HEK293 (cell line): ENCODE data around the gene FOXP1.

ENCODE experiments used
- CTCF ChIA-PET: fragments of 350-600 bp; formaldehyde crosslinking; extraction: SDS; loops from one replicate; lab custom pipeline; 2021; ENCODE audit warnings: antibody characterized with exemption; lab: Yijun Ruan, JAX
- POLR2A ChIA-PET: fragments of 300-600 bp; formaldehyde crosslinking; extraction: SDS; loops from one replicate; lab custom pipeline; 2020; ENCODE audit warnings: antibody characterized with exemption, inconsistent platforms; lab: Yijun Ruan, JAX
- H3K27ac ChIP-seq: fragments of 200-500 bp; sonication (Bioruptor generic); 2 replicates; pipeline ENCODE4 v1.5.1; 2014; ENCODE audit warnings: low read depth, low read length, control low read depth, inconsistent platforms; ENCODE audit errors: extremely low read depth
- H3K36me3 ChIP-seq, 2 experiments: fragments of 200-500 bp in 1 of 2; sonication (Bioruptor generic) in 1 of 2; 1 replicate in 1 of 2; 2 replicates in 1 of 2; pipeline ENCODE4 v1.5.1; 2014 to 2017; ENCODE audit warnings: inconsistent platforms in 2 of 2, low read length in 2 of 2; ENCODE audit not compliant: control insufficient read depth in 2 of 2, insufficient read depth in 1 of 2
- H3K4me1 ChIP-seq: fragments of 200-500 bp; sonication (Bioruptor generic); 2 replicates; pipeline ENCODE4 v1.5.1; 2014; ENCODE audit warnings: mild to moderate bottlenecking, low read length, inconsistent platforms; ENCODE audit not compliant: control insufficient read depth, insufficient read depth
- H3K4me3 ChIP-seq: 2 replicates; pipeline ENCODE4 v1.5.1; 2011; ENCODE audit warnings: low read depth, mild to moderate bottlenecking, control low read depth, low read length, moderate library complexity
- H3K9me3 ChIP-seq: fragments of 200-500 bp; sonication (Bioruptor generic); 2 replicates; pipeline ENCODE4 v1.5.1; 2014; ENCODE audit warnings: low read depth, low read length, inconsistent platforms; ENCODE audit not compliant: control insufficient read depth, insufficient read depth
- BCL6B ChIP-seq: fragments of 450-650 bp; formaldehyde crosslinking; IDR thresholded peaks from 2 replicates; pipeline ENCODE4 v1.5.1; 2017; ENCODE audit warnings: missing biosample characterization, missing genetic modification characterization
- CTCF ChIP-seq: fragments of 450-650 bp; formaldehyde crosslinking; IDR thresholded peaks from 2 replicates; pipeline ENCODE4 v1.5.1; 2016; ENCODE audit warnings: missing biosample characterization, missing genetic modification characterization
- EGR2 ChIP-seq: fragments of 450-650 bp; formaldehyde crosslinking; IDR thresholded peaks from 2 replicates; pipeline ENCODE4 v1.5.1; 2016; ENCODE audit warnings: low read depth, missing biosample characterization, missing genetic modification characterization
- OSR2 ChIP-seq: fragments of 450-650 bp; formaldehyde crosslinking; IDR thresholded peaks from 2 replicates; pipeline ENCODE4 v1.5.1; 2016; ENCODE audit warnings: missing biosample characterization, missing genetic modification characterization
- PATZ1 ChIP-seq: fragments of 450-650 bp; formaldehyde crosslinking; IDR thresholded peaks from 2 replicates; pipeline ENCODE4 v1.5.1; 2016; ENCODE audit warnings: missing biosample characterization, missing genetic modification characterization
- PBX3 ChIP-seq: sonication (generic); formaldehyde crosslinking; IDR thresholded peaks from 2 replicates; pipeline ENCODE4 v1.8.1; 2022; ENCODE audit warnings: mild to moderate bottlenecking, moderate library complexity, missing genetic modification reagents
- SP3 ChIP-seq: fragments of 450-650 bp; formaldehyde crosslinking; IDR thresholded peaks from 2 replicates; pipeline ENCODE4 v1.5.1; 2016; ENCODE audit warnings: missing biosample characterization, missing genetic modification characterization
- TCF7L2 ChIP-seq: IDR thresholded peaks from 2 replicates; pipeline ENCODE4 v1.6.1; 2011; ENCODE audit warnings: low read depth, mild to moderate bottlenecking, inconsistent platforms, low read length, moderate library complexity, borderline replicate concordance
- TRIM28 ChIP-seq: IDR thresholded peaks from 2 replicates; pipeline ENCODE4 v1.6.1; 2011; ENCODE audit warnings: low read length, control low read depth, borderline replicate concordance
- ZBTB26 ChIP-seq: fragments of 450-650 bp; formaldehyde crosslinking; optimal IDR thresholded peaks from 2 replicates; pipeline ENCODE3; 2016; ENCODE audit warnings: missing biosample characterization, mild to moderate bottlenecking, missing genetic modification characterization
- ZBTB48 ChIP-seq: fragments of 450-650 bp; formaldehyde crosslinking; IDR thresholded peaks from 2 replicates; pipeline ENCODE4 v1.5.1; 2016; ENCODE audit warnings: missing biosample characterization, missing genetic modification characterization
- ZEB2 ChIP-seq: fragments of 450-650 bp; formaldehyde crosslinking; IDR thresholded peaks from 2 replicates; pipeline ENCODE4 v1.5.1; 2016; ENCODE audit warnings: missing biosample characterization, missing genetic modification characterization
- ZFP37 ChIP-seq: fragments of 450-650 bp; formaldehyde crosslinking; IDR thresholded peaks from 2 replicates; pipeline ENCODE4 v1.5.1; 2016; ENCODE audit warnings: missing biosample characterization, missing genetic modification characterization
- ZNF2 ChIP-seq: fragments of 450-650 bp; formaldehyde crosslinking; IDR thresholded peaks from 2 replicates; pipeline ENCODE4 v1.5.1; 2016; ENCODE audit warnings: missing biosample characterization, missing genetic modification characterization
- ZNF280C ChIP-seq: fragments of 450-650 bp; formaldehyde crosslinking; IDR thresholded peaks from 2 replicates; pipeline ENCODE4 v1.5.1; 2016; ENCODE audit warnings: missing biosample characterization, missing genetic modification characterization
- ZNF354C ChIP-seq: fragments of 450-650 bp; formaldehyde crosslinking; IDR thresholded peaks from 2 replicates; pipeline ENCODE4 v1.5.1; 2016; ENCODE audit warnings: missing biosample characterization, missing genetic modification characterization, low read depth, borderline replicate concordance
- ZNF423 ChIP-seq: fragments of 450-650 bp; formaldehyde crosslinking; IDR thresholded peaks from 2 replicates; pipeline ENCODE4 v1.5.1; 2016; ENCODE audit warnings: missing biosample characterization, missing genetic modification characterization
- ZNF501 ChIP-seq: fragments of 450-650 bp; formaldehyde crosslinking; IDR thresholded peaks from 2 replicates; pipeline ENCODE4 v1.5.1; 2016; ENCODE audit warnings: missing biosample characterization, missing genetic modification characterization
- ZNF600 ChIP-seq: fragments of 450-650 bp; formaldehyde crosslinking; IDR thresholded peaks from 2 replicates; pipeline ENCODE4 v1.5.1; 2016; ENCODE audit warnings: missing biosample characterization, missing genetic modification characterization
- ZNF660 ChIP-seq: fragments of 450-650 bp; IDR thresholded peaks from 2 replicates; pipeline ENCODE4 v1.5.1; 2018; ENCODE audit warnings: missing biosample characterization, mild to moderate bottlenecking, missing genetic modification characterization
- ZSCAN16 ChIP-seq: fragments of 450-650 bp; formaldehyde crosslinking; IDR thresholded peaks from 2 replicates; pipeline ENCODE4 v1.5.1; 2016; ENCODE audit warnings: missing biosample characterization, missing genetic modification characterization
- TF ChIP-seq, protein P1 (sequence below): fragments of 450-650 bp; formaldehyde crosslinking; IDR thresholded peaks from 2 replicates; pipeline ENCODE4 v1.5.1; 2016; ENCODE audit warnings: missing biosample characterization, missing genetic modification characterization

Gene FOXP1

DNA sequence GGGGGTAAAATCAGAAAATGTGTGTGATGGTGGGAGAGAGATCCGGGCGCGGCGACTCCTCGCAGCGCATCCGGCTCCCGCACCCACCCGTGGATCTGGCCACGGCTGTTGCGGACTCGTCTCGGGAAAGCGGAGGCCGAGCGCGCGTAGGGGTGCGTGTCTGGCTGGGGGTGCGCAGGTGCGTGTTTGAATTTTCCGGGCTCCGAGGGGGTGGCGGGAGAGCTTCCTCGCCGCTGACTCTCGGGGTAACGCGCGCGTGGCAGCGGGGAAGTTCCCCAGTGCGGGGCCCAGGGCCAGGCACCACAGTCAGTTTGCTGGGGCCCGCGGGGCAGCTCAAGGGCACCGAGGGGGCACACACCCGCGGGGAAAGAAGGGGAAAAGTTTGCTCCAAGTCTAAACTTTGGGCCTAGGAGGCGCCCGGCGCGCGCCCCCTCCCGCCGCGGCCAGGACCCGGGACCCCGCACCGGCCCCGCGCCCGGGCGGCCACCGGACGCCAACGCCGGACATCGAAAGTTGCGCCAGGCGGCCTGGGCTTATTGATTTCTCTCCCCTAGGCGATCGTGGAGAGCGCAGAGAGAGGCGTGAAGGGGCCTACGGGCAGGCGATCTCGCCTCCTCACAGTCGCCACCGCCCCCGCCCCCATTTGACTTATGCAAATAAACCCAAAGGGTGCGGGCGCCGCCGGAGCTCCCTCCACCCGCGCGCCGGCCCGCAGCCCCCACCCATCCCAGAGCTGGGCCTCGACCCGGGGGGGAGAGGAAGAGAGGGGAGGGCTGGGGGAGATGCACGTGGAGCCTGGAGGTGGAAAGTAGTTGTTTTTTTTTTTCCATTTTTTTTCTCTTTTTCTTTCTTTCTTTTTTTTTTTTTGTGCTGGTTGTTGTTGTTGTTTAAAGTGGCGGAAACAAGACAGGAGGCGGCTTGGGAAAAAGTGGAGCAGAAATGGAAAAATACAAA is 639 bp downstream of the FOXP1 start (continued):
- TF ChIP-seq ZBTB48: no peak; the same call in 1 of the 2 replicates
- TF ChIP-seq TRIM28: no peak
- no peak for TF ChIP-seq BCL6B (tag by site-specific recombination)

DNA sequence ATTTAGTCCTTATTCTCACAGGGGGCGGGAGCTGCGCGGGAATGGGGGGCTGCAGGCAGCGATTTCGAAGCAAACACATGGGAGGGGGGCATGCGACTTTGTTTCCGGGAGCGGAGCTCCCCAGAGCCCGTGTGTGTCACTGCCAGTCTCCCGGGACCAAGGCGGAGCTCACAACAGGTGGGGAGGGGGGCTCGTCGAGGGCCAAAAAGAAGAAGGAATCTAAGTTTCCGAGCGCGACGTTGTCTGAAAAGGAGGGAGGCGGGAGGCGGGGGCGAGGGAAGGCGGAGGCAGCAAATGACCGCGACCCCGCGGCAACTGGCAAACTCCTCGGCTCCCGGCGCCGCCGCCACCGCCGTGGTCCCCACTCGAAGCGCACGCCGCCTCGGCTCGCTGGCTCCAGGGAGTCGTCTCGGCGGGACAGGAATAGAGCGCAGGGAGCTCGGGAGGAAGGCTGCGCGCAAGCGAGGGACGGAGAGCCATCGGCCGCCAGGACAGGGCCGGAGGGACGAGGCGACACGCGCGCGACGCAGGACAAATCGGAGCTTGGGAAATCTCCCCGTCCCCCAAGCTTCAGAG is 1.4 kb downstream of the FOXP1 start:
- Histone ChIP-seq H3K4me1 (peaks cover 22% of the 10 kb centered on the region), H3K4me3 (peak overlapping the region; percentile 90), H3K9me3 (no peaks in the 10 kb centered on the region), H3K36me3 (no peaks in the 10 kb centered on the region), H3K27ac (peak overlapping the region; percentile 98)
- ChIA-PET CTCF (interaction anchor here (0.6 to 0.8 kb wide), 4 partner anchors 86 to 1270 kb away, joined by 3 read pairs; no protein-coding TSS in a partner anchor), POLR2A (interaction anchor here (0.7 to 2.7 kb wide), 11 partner anchors 40 to 713 kb away, joined by 3 to 10 read pairs (median 5); no protein-coding TSS in a partner anchor)
- TF ChIP-seq, protein P1, sequence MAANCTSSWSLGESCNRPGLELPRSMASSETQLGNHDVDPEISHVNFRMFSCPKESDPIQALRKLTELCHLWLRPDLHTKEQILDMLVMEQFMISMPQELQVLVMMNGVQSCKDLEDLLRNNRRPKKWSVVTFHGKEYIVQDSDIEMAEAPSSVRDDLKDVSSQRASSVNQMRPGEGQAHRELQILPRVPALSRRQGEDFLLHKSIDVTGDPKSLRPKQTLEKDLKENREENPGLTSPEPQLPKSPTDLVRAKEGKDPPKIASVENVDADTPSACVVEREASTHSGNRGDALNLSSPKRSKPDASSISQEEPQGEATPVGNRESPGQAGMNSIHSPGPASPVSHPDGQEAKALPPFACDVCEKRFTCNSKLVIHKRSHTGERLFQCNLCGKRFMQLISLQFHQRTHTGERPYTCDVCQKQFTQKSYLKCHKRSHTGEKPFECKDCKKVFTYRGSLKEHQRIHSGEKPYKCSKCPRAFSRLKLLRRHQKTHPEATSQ (tag by site-specific recombination): 0 out of 2 replicates have a peak, but pooled peaks have one; percentile 25
- no peak for TF ChIP-seq ZSCAN16 (tag by site-specific recombination)
- TF ChIP-seq ZNF423: peak; percentile 59; the same call in 1 of the 2 replicates
- 0 out of 2 replicates have a peak, but pooled peaks have one; percentile 11 for TF ChIP-seq ZFP37 (tag by site-specific recombination)
- TF ChIP-seq ZNF600: peak; percentile 28; the same call in 1 of the 2 replicates
- no peak for TF ChIP-seq ZNF280C
- no peak; the same call in 1 of the 2 replicates for TF ChIP-seq PBX3
- TF ChIP-seq ZEB2: peak; percentile 65; the same call in 1 of the 2 replicates
- no peak; the same call in 1 of the 2 replicates for TF ChIP-seq CTCF (tag by site-specific recombination)
- no peak for TF ChIP-seq ZNF354C
- TF ChIP-seq EGR2 (tag by site-specific recombination): peak; percentile 81
- peak; percentile 32; the same call in 1 of the 2 replicates for TF ChIP-seq ZNF501
- peak; percentile 82 for TF ChIP-seq ZBTB26 (tag by site-specific recombination)
- peak; percentile 81 for TF ChIP-seq PATZ1 (tag by site-specific recombination)
- no peak for TF ChIP-seq OSR2 (tag by site-specific recombination)
- TF ChIP-seq TCF7L2: no peak
- TF ChIP-seq ZNF2 (tag by site-specific recombination): 0 out of 2 replicates have a peak, but pooled peaks have one; percentile 21
- peak; percentile 23; the same call in 1 of the 2 replicates for TF ChIP-seq ZNF660 (tag by site-specific recombination)
- peak; percentile 35; the same call in 1 of the 2 replicates for TF ChIP-seq ZBTB48
- peak; percentile 55 for TF ChIP-seq SP3 (tag by site-specific recombination)
